SU-DHL-6 (cell line): Measurements from ENCODE around the gene TVP23A.

Experiments
- H2AFZ ChIP-seq: fragments of 200-600 bp; sonication (generic); 2 replicates; pipeline ENCODE4 v1.6.1; 2014; ENCODE audit warnings: low read depth, mild to moderate bottlenecking, moderate library complexity, mixed read lengths, antibody characterized with exemption, low read length; ENCODE audit not compliant: severe bottlenecking
- H3F3A ChIP-seq: fragments of 200-600 bp; shearing (Covaris generic); 2 replicates; pipeline ENCODE4 v1.6.0; 2016; ENCODE audit warnings: antibody characterized with exemption, mild to moderate bottlenecking; ENCODE audit not compliant: insufficient read depth
- H3K27ac ChIP-seq: fragments of 200-600 bp; sonication (generic); 2 replicates; pipeline ENCODE4 v1.5.1; 2016; ENCODE audit warnings: low read depth, mild to moderate bottlenecking, low read length, moderate library complexity, mixed read lengths
- H3K27me3 ChIP-seq: fragments of 200-600 bp; sonication (generic), shearing (Covaris generic); 2 replicates; pipeline ENCODE4 v1.6.0; 2014; ENCODE audit warnings: mild to moderate bottlenecking, low read length
- H3K36me3 ChIP-seq: fragments of 200-600 bp; sonication (generic); 2 replicates; pipeline ENCODE4 v1.6.1; 2014; ENCODE audit warnings: mild to moderate bottlenecking, low read length, mixed read lengths
- H3K4me2 ChIP-seq: fragments of 300-600, 200-600 bp; shearing (Covaris generic), sonication (generic); 2 replicates; pipeline ENCODE4 v1.6.0; 2014; ENCODE audit warnings: low read length, low read depth, mild to moderate bottlenecking; ENCODE audit not compliant: poor library complexity, severe bottlenecking
- H3K4me3 ChIP-seq: fragments of 200-600 bp; sonication (generic); 2 replicates; pipeline ENCODE4 v1.5.1; 2014; ENCODE audit warnings: antibody characterized with exemption, low read length, mild to moderate bottlenecking, mixed read lengths; ENCODE audit not compliant: insufficient read depth, poor library complexity, severe bottlenecking
- H3K79me2 ChIP-seq: fragments of 200-600 bp; sonication (generic); 2 replicates; pipeline ENCODE4 v1.6.1; 2014; ENCODE audit warnings: mild to moderate bottlenecking, low read length, moderate library complexity; ENCODE audit not compliant: insufficient read depth
- H3K9ac ChIP-seq: fragments of 200-600 bp; sonication (generic); 2 replicates; pipeline ENCODE4 v1.7.0; 2014; ENCODE audit warnings: mild to moderate bottlenecking, low read length
- H3K9me2 ChIP-seq: fragments of 200-600 bp; sonication (generic); replicated peaks from 2 replicates; pipeline ENCODE4 v1.6.1; 2014; ENCODE audit warnings: low read length; ENCODE audit not compliant: insufficient read depth
- H3K9me3 ChIP-seq: fragments of 200-600 bp; sonication (generic); 2 replicates; pipeline ENCODE4 v1.6.1; 2014; ENCODE audit warnings: low read length, mixed read lengths; ENCODE audit not compliant: insufficient read depth
- H4K20me1 ChIP-seq: fragments of 200-600 bp; sonication (generic); 2 replicates; pipeline ENCODE4 v1.6.1; 2014; ENCODE audit warnings: low read depth, mild to moderate bottlenecking, antibody characterized with exemption, low read length, moderate library complexity, mixed read lengths
- EZH2phosphoT487 ChIP-seq: fragments of 200-600 bp; sonication (generic), shearing (Covaris generic); conservative IDR thresholded peaks from 2 replicates; pipeline ENCODE4 v1.6.1; 2018; ENCODE audit warnings: mild to moderate bottlenecking, antibody characterized with exemption, low read length, moderate library complexity, mixed read lengths
- TF ChIP-seq, protein P1 (sequence below): fragments of 200-600 bp; sonication (generic); IDR thresholded peaks from one replicate; pipeline ENCODE4 v1.5.1; 2017; ENCODE audit warnings: antibody characterized with exemption, mild to moderate bottlenecking, low read length, moderate library complexity; ENCODE audit not compliant: insufficient read depth, poor library complexity, severe bottlenecking

The TVP23A gene

DNA sequence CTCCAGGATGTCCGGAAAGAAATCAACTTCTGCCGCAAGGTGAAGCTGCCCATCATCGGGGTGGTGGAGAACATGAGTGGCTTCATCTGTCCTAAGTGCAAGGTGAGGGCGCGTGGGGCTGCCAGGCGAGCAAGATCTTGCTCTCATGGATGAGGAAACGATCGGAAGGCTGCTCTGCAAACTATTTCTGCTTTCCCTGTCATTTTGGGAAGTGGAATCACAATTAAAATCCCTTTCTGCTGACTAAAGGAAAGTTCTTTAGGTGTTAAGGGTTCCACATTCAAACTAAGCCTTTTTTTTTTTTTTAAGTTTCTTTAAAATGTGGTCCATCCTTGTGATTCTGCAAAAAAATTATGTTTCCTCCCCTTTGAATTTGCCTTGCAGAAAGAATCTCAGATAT is 57.2 kb downstream of the TVP23A start:
- Histone ChIP-seq H3K9ac (no peak overlapping the region), H3K4me3 (no peak overlapping the region), H3K79me2 (no peaks in the 10 kb centered on the region), H3K4me2 (no peak overlapping the region), H3F3A (no peaks in the 10 kb centered on the region), H4K20me1 (no peaks in the 10 kb centered on the region), H3K27me3 (no peaks in the 10 kb centered on the region), H3K36me3 (no peaks in the 10 kb centered on the region), H3K9me3 (no peaks in the 10 kb centered on the region), H3K9me2 (no peaks in the 10 kb centered on the region), H2AFZ (no peak overlapping the region), H3K27ac (no peak overlapping the region)
- no peak for TF ChIP-seq EZH2phosphoT487
- TF ChIP-seq, protein P1, sequence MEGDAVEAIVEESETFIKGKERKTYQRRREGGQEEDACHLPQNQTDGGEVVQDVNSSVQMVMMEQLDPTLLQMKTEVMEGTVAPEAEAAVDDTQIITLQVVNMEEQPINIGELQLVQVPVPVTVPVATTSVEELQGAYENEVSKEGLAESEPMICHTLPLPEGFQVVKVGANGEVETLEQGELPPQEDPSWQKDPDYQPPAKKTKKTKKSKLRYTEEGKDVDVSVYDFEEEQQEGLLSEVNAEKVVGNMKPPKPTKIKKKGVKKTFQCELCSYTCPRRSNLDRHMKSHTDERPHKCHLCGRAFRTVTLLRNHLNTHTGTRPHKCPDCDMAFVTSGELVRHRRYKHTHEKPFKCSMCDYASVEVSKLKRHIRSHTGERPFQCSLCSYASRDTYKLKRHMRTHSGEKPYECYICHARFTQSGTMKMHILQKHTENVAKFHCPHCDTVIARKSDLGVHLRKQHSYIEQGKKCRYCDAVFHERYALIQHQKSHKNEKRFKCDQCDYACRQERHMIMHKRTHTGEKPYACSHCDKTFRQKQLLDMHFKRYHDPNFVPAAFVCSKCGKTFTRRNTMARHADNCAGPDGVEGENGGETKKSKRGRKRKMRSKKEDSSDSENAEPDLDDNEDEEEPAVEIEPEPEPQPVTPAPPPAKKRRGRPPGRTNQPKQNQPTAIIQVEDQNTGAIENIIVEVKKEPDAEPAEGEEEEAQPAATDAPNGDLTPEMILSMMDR, result no peak

DNA sequence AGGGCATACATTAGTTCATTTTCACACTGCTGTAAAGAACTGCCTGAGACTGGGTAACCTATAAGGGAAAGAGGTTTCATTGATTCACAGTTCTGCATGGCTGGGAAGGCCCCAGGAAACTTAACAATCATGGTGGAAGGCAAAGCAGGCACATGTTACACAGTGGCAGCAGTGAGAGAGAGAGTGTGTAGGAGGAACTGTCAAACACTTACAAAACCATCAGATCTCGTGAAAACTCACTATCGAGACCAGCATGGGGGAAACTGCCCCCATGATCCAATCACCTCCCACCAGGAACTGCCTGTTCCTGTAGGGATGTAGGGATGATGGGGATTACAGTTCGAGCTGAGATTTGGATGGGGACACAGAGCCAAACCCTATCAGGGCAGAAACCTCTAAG is 57.7 kb downstream of the TVP23A start:
- H3K4me2 ChIP-seq, result no peak overlapping the region
- H3K27ac ChIP-seq, result no peak overlapping the region
- TF ChIP-seq, protein P1, result no peak
- no peak for TF ChIP-seq EZH2phosphoT487
- H3K9me3 ChIP-seq, result no peaks in the 10 kb centered on the region
- H3F3A ChIP-seq, result no peaks in the 10 kb centered on the region
- H3K4me3 ChIP-seq, result no peak overlapping the region
- no peak overlapping the region for H3K9ac ChIP-seq
- no peaks in the 10 kb centered on the region for H3K79me2 ChIP-seq
- no peaks in the 10 kb centered on the region for H3K27me3 ChIP-seq
- H3K9me2 ChIP-seq, result no peaks in the 10 kb centered on the region
- no peaks in the 10 kb centered on the region for H4K20me1 ChIP-seq
- no peak overlapping the region for H2AFZ ChIP-seq
- H3K36me3 ChIP-seq, result no peaks in the 10 kb centered on the region

DNA sequence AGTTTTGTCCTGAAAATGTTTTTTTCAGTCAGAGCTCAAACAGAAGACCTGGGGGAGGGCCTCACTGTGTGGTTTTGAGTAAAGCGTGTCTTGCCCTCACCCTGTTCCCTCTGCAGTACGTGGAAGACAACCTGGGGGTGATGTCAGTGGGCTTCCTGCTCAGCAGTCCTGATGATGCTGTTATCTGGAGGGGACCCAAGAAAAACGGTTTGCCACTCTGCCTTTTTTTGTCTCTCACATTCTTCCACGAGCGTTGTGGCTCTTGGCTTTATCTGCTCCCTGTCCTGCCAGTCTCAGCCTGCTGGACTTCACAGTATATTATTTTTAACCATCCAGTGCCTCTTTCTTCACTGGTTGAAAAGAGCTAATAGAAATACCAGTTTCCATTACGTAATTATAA is 62.0 kb downstream of the TVP23A start:
- TF ChIP-seq, protein P1, result no peak
- no peak for TF ChIP-seq EZH2phosphoT487
- H3K27me3 ChIP-seq, result no peaks in the 10 kb centered on the region
- no peak overlapping the region for H2AFZ ChIP-seq
- no peak overlapping the region for H3K4me3 ChIP-seq
- no peaks in the 10 kb centered on the region for H3K79me2 ChIP-seq
- no peak overlapping the region for H3K4me2 ChIP-seq
- no peak overlapping the region for H3K9ac ChIP-seq
- H3K9me2 ChIP-seq, result no peaks in the 10 kb centered on the region
- no peaks in the 10 kb centered on the region for H4K20me1 ChIP-seq
- no peaks in the 10 kb centered on the region for H3K36me3 ChIP-seq
- H3F3A ChIP-seq, result no peaks in the 10 kb centered on the region
- H3K27ac ChIP-seq, result no peak overlapping the region
- no peaks in the 10 kb centered on the region for H3K9me3 ChIP-seq

GRCh38 chr16:10754941-10755340 is 63.7 kb downstream of the TVP23A start:
- no peaks in the 10 kb centered on the region for H3K36me3 ChIP-seq
- no peak overlapping the region for H2AFZ ChIP-seq
- H3K4me2 ChIP-seq, result no peak overlapping the region
- no peaks in the 10 kb centered on the region for H3K9me3 ChIP-seq
- no peak overlapping the region for H3K4me3 ChIP-seq
- no peak overlapping the region for H3K9ac ChIP-seq
- no peaks in the 10 kb centered on the region for H3K27me3 ChIP-seq
- H3K9me2 ChIP-seq, result no peaks in the 10 kb centered on the region
- H3F3A ChIP-seq, result no peaks in the 10 kb centered on the region
- H4K20me1 ChIP-seq, result no peaks in the 10 kb centered on the region
- no peak for TF ChIP-seq EZH2phosphoT487
- TF ChIP-seq, protein P1, result no peak
- H3K79me2 ChIP-seq, result no peaks in the 10 kb centered on the region
- H3K27ac ChIP-seq, result no peak overlapping the region
